Thyroid gland (tissue), 4 donors: ENCODE results near the gene ADARB2.

Source experiments
- POLR2A ChIP-seq, 2 donors: fragments of 450-650 bp; IDR thresholded peaks; one replicate each; pipeline ENCODE4 v1.6.1; 2017; ENCODE audit warnings: antibody characterized with exemption in 2 of 2, mild to moderate bottlenecking in 2 of 2, moderate library complexity in 1 of 2
- TF ChIP-seq, protein P1 (sequence below), 6 experiments: fragments of 200-600 bp in 3 of 6; fragments of 450-650 bp in 3 of 6; sonication (generic) in 3 of 6; IDR thresholded peaks; one replicate each; pipeline ENCODE4 v1.5.1; 2016 to 2019; ENCODE audit warnings: antibody characterized with exemption in 6 of 6, mild to moderate bottlenecking in 2 of 6, inconsistent platforms in 1 of 6, moderate library complexity in 1 of 6

DNA sequence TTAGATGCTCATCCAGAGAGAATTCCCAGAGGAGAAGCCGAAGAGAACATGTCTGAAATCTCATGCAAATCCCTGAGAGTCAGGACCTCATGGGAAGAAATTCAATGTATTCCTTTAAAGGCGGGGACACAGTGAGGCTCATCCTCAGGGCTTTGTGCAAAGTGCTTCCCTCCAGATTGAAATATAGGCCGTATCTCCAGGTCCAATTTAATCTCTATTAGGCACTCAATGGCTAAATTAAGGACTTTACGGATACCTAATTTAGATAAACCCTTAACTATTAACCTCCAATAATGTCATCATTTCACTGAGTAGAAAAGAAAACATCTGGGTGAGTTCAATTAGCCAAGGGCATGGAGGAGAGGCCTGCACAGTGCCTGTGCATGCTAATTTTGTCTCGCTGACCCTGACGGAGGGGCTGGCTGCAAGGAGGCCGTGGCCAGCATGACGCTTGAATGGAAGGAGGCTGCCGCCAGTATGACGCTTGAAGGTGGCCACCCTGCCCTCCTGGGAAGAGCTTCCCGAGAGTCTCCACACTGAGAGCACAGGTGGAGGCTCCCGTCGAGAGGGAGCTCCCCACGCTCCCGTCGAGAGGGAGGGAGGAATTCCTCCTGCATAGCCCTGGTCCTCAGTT lies 287.6 kb downstream of the ADARB2 start:
- TF ChIP-seq POLR2A (IDR thresholded peaks at IDR 0.05) = no peak
- TF ChIP-seq, protein P1, sequence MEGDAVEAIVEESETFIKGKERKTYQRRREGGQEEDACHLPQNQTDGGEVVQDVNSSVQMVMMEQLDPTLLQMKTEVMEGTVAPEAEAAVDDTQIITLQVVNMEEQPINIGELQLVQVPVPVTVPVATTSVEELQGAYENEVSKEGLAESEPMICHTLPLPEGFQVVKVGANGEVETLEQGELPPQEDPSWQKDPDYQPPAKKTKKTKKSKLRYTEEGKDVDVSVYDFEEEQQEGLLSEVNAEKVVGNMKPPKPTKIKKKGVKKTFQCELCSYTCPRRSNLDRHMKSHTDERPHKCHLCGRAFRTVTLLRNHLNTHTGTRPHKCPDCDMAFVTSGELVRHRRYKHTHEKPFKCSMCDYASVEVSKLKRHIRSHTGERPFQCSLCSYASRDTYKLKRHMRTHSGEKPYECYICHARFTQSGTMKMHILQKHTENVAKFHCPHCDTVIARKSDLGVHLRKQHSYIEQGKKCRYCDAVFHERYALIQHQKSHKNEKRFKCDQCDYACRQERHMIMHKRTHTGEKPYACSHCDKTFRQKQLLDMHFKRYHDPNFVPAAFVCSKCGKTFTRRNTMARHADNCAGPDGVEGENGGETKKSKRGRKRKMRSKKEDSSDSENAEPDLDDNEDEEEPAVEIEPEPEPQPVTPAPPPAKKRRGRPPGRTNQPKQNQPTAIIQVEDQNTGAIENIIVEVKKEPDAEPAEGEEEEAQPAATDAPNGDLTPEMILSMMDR (IDR thresholded peaks at IDR 0.05) = no peak
